ENCODE results near the gene PLEK.

- TF ChIP-seq CTCF (conservative IDR thresholded peaks at IDR 0.05) (no peak), EZH2 (IDR thresholded peaks at IDR 0.05; ENCODE audit: low read depth) (no peak)
Measured at GRCh38 chr2:68385907-68386287, 20.8 kb downstream of the PLEK start.
